OCI-LY3 (cell line): ENCODE data around the gene ZNF467.

Experiments
- EZH2phosphoT487 ChIP-seq: fragments of 200-600 bp; shearing (Covaris generic); IDR thresholded peaks from 2 replicates; pipeline ENCODE4 v1.6.1; 2018; ENCODE audit warnings: antibody characterized with exemption, mixed run types, low read depth
- TF ChIP-seq, protein P1 (sequence below): fragments of 200-600, 300-600 bp; sonication (generic); IDR thresholded peaks from 2 replicates; pipeline ENCODE4 v1.5.1; 2014; ENCODE audit warnings: antibody characterized with exemption, low read length, low read depth

- TF ChIP-seq, protein P1, sequence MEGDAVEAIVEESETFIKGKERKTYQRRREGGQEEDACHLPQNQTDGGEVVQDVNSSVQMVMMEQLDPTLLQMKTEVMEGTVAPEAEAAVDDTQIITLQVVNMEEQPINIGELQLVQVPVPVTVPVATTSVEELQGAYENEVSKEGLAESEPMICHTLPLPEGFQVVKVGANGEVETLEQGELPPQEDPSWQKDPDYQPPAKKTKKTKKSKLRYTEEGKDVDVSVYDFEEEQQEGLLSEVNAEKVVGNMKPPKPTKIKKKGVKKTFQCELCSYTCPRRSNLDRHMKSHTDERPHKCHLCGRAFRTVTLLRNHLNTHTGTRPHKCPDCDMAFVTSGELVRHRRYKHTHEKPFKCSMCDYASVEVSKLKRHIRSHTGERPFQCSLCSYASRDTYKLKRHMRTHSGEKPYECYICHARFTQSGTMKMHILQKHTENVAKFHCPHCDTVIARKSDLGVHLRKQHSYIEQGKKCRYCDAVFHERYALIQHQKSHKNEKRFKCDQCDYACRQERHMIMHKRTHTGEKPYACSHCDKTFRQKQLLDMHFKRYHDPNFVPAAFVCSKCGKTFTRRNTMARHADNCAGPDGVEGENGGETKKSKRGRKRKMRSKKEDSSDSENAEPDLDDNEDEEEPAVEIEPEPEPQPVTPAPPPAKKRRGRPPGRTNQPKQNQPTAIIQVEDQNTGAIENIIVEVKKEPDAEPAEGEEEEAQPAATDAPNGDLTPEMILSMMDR, result no peak
- no peak for TF ChIP-seq EZH2phosphoT487
Observed at GRCh38 chr7:149752646-149753045, 20.7 kb downstream of the ZNF467 start.
